GM12878 (cell line): ENCODE data around the gene FLRT1. TPM values are rescaled to one million over a fixed set of nuclear protein-coding genes. Genes with fewer than 3 reads are reported as not detected.

Experiments
- ATAC-seq: fragments of 200-7000 bp; cut with Tn5 transposase; 3 replicates; pipeline ENCODE4 v1.9.1; 2020; ENCODE audit warnings: mild to moderate bottlenecking, moderate library complexity
- BruUV-seq: library from RNA; stranded (reverse); fragments of 400-500 nt; replicated peaks from 2 replicates; lab custom pipeline; 2021; lab: Mats Ljungman, UMichigan
- CTCF ChIA-PET: fragments of 300-600 bp; sonication (Branson Sonifier 250); formaldehyde crosslinking; extraction: SDS; loops from one replicate; lab custom pipeline; 2021; ENCODE audit warnings: inconsistent platforms; lab: Yijun Ruan, JAX
- POLR2A ChIA-PET: fragments of 350-600 bp; formaldehyde crosslinking; extraction: SDS; loops from one replicate; lab custom pipeline; 2021; ENCODE audit warnings: inconsistent platforms; lab: Charles Lee
- RAD21 ChIA-PET: fragments of 300-600 bp; sonication (Branson Sonifier 250); formaldehyde crosslinking; loops from one replicate; lab custom pipeline; 2023; ENCODE audit warnings: antibody characterized with exemption; ENCODE audit not compliant: unreplicated experiment; lab: Charles Lee
- SMC1A ChIA-PET: fragments of 300-600 bp; sonication (Branson Sonifier 250); formaldehyde crosslinking; loops from one replicate; lab custom pipeline; 2023; ENCODE audit not compliant: unreplicated experiment, uncharacterized antibody; lab: Charles Lee
- DNase-seq: peaks from one replicate; pipeline ENCODE4 v3.0.0-alpha.2; 2011; ENCODE audit warnings: low read depth, low spot score
- FAIRE-seq: peaks from 3 replicates; lab custom pipeline; 2011; peaks lifted over from hg19 to GRCh38; lab: Jason Lieb, UNC
- H2AFZ ChIP-seq: 2 replicates; pipeline ENCODE4 v1.6.0; 2011; ENCODE audit warnings: low read depth, low read length, control low read depth; ENCODE audit not compliant: control insufficient read depth
- H3K27ac ChIP-seq: 2 replicates; pipeline ENCODE4 v1.5.1; 2011; ENCODE audit warnings: control low read depth; ENCODE audit not compliant: control insufficient read depth, insufficient read depth
- H3K27me3 ChIP-seq, 2 experiments: replicated peaks in 1 of 2; 2 replicates each; pipeline versions ENCODE4 v1.6.0 to v1.6.1; 2011; ENCODE audit warnings: low read length in 1 of 2; ENCODE audit not compliant: control insufficient read depth in 2 of 2, insufficient read depth in 2 of 2
- H3K36me3 ChIP-seq, 2 experiments: 2 replicates each; pipeline ENCODE4 v1.5.1; 2011; ENCODE audit warnings: low read length in 1 of 2; ENCODE audit not compliant: control insufficient read depth in 2 of 2, insufficient read depth in 2 of 2
- H3K4me1 ChIP-seq: 2 replicates; pipeline ENCODE4 v1.6.1; 2011; ENCODE audit warnings: mild to moderate bottlenecking, low read length, moderate library complexity, mixed read lengths; ENCODE audit not compliant: control insufficient read depth, insufficient read depth
- H3K4me2 ChIP-seq: 2 replicates; pipeline ENCODE4 v1.6.0; 2011; ENCODE audit warnings: control low read depth; ENCODE audit not compliant: control insufficient read depth, insufficient read depth
- H3K4me3 ChIP-seq: fragments of 200-600 bp; sonication (generic); 2 replicates; pipeline ENCODE4 v1.5.1; 2016
- H3K79me2 ChIP-seq: 2 replicates; pipeline ENCODE4 v1.6.0; 2011; ENCODE audit warnings: low read length; ENCODE audit not compliant: control insufficient read depth, insufficient read depth
- H3K9ac ChIP-seq: 2 replicates; pipeline ENCODE4 v1.8.0; 2011; ENCODE audit warnings: low read length, control low read depth, mixed read lengths; ENCODE audit not compliant: control insufficient read depth, insufficient read depth
- H3K9me3 ChIP-seq: replicated peaks from 3 replicates; pipeline ENCODE4 v1.5.1; 2011; ENCODE audit warnings: mild to moderate bottlenecking, low read length; ENCODE audit not compliant: control insufficient read depth, insufficient read depth
- H4K20me1 ChIP-seq: 2 replicates; pipeline ENCODE4 v1.6.0; 2011; ENCODE audit not compliant: control insufficient read depth, insufficient read depth
- BRCA1 ChIP-seq: IDR thresholded peaks from 2 replicates; pipeline ENCODE4 v1.6.1; 2011; ENCODE audit warnings: low read depth, low read length, improper control_type of control experiment
- CBX3 ChIP-seq: fragments of 200-600 bp; sonication (generic); IDR thresholded peaks from 2 replicates; pipeline ENCODE4 v1.6.1; 2016; ENCODE audit warnings: low read depth, borderline replicate concordance
- ETV6 ChIP-seq, 2 experiments: fragments of 450-650 bp in 1 of 2; IDR thresholded peaks in 1 of 2; conservative IDR thresholded peaks in 1 of 2; 2 replicates each; pipeline ENCODE4 v1.6.1; 2014; ENCODE audit warnings: antibody characterized with exemption in 1 of 2, borderline replicate concordance in 1 of 2, low read depth in 1 of 2, mild to moderate bottlenecking in 1 of 2, moderate library complexity in 1 of 2
- GATAD2B ChIP-seq: fragments of 450-650 bp; conservative IDR thresholded peaks from 2 replicates; pipeline ENCODE4 v1.6.1; 2017; ENCODE audit warnings: low read depth, mild to moderate bottlenecking, moderate library complexity
- HDAC6 ChIP-seq: fragments of 200-600 bp; sonication (generic); IDR thresholded peaks from one replicate; pipeline ENCODE4 v1.8.0; 2017; ENCODE audit warnings: antibody characterized with exemption; ENCODE audit not compliant: unreplicated experiment
- KLF5 ChIP-seq: fragments of 450-650 bp; IDR thresholded peaks from 2 replicates; pipeline ENCODE4 v1.6.1; 2014; ENCODE audit warnings: mild to moderate bottlenecking; ENCODE audit not compliant: partially characterized antibody
- MXI1 ChIP-seq: fragments of 150-350 bp; IDR thresholded peaks from 2 replicates; pipeline ENCODE4 v1.6.1; 2011; ENCODE audit warnings: low read depth, mild to moderate bottlenecking, inconsistent platforms, low read length, improper control_type of control experiment
- NFXL1 ChIP-seq: fragments of 450-650 bp; IDR thresholded peaks from 2 replicates; pipeline ENCODE4 v1.6.1; 2017; ENCODE audit warnings: antibody characterized with exemption, mild to moderate bottlenecking, borderline replicate concordance
- USF2 ChIP-seq: IDR thresholded peaks from 2 replicates; pipeline ENCODE4 v1.6.1; 2011; ENCODE audit warnings: low read depth, low read length, improper control_type of control experiment, borderline replicate concordance
- YY1 ChIP-seq: IDR thresholded peaks from 2 replicates; pipeline ENCODE4 v1.6.1; 2011; ENCODE audit warnings: low read depth, mild to moderate bottlenecking, low read length
- ZBTB11 ChIP-seq: fragments of 450-650 bp; formaldehyde crosslinking; IDR thresholded peaks from 2 replicates; pipeline ENCODE4 v1.5.0; 2022; ENCODE audit warnings: mild to moderate bottlenecking, missing genetic modification characterization
- ZNF622 ChIP-seq: fragments of 450-650 bp; IDR thresholded peaks from 2 replicates; pipeline ENCODE4 v1.6.1; 2017; ENCODE audit warnings: mild to moderate bottlenecking, inconsistent platforms
- ZZZ3 ChIP-seq: IDR thresholded peaks from 2 replicates; pipeline ENCODE4 v1.6.1; 2011; ENCODE audit warnings: low read depth; ENCODE audit not compliant: control insufficient read depth, insufficient read length
- WGBS: methylation state at CpG from one replicate; pipeline ENCODE4 v1.1.6; 2016; ENCODE audit warnings: low lambda C conversion rate; ENCODE audit not compliant: insufficient replicate concordance, insufficient coverage; ENCODE audit errors: missing lambda C conversion rate; 5-methylcytosine and 5-hydroxymethylcytosine counted together
- in situ Hi-C: fragments of 300-500 bp; cut with MboI; formaldehyde crosslinking; loops from 9 replicates; pipeline ENCODE4 v1.14.3; 2018; ENCODE audit warnings: mixed read lengths
- intact Hi-C: fragments of 100-400 bp; cut with micrococcal nuclease; formaldehyde crosslinking; loops from one replicate; pipeline ENCODE4 v1.14.2; 2022; ENCODE audit not compliant: unreplicated experiment
- polyA plus RNA-seq, 11 experiments: library from polyadenylated mRNA; depleted of rRNA in 4 of 11; unstranded in 6 of 11; stranded (reverse) in 5 of 11; fragments of >200 nt; fragmentation: Nextera tagmentation in 4 of 11; fragmentation: Illumina TruSeq in 1 of 11; extraction: Ambion mirVana in 4 of 11; extraction: Trizol in 1 of 11; gene quantifications; 1 replicate in 1 of 11; 2 replicates in 10 of 11; pipeline versions ENCODE4 v1.2.1 to v1.2.3, GENCODE V29; 2011 to 2016; ENCODE audit warnings: inconsistent platforms in 2 of 11, missing spikeins in 2 of 11, low read depth in 1 of 11
- total RNA-seq, 4 experiments: library from RNA; depleted of rRNA in 3 of 4; stranded (reverse); fragments of >200 nt in 3 of 4; fragmentation: Illumina TruSeq in 1 of 4; extraction: Trizol in 1 of 4; gene quantifications; 2 replicates each; pipeline versions ENCODE4 v1.2.1 to v1.2.3, GENCODE V29; 2013 to 2021

FLRT1 gene
- total and polyA plus RNA-seq, 10 of the 15 experiments (the other 5 are each of a cell fraction or from before 2014, with no cell fraction given) = 0.10 to 0.12 TPM; not detected in 8

- TF ChIP-seq ZBTB11 (CRISPR knock-in tag) = no peak
- TF ChIP-seq YY1 = no peak
- no peak for TF ChIP-seq MXI1
- TF ChIP-seq ZZZ3 = no peak
- TF ChIP-seq KLF5 = no peak
Observed at GRCh38 chr11:64008283-64008913, 27.3 kb upstream of the FLRT1 start (continued).

- ChIA-PET RAD21 (no interaction called here), CTCF (no interaction called here), SMC1A (no interaction called here), POLR2A (no interaction called here)
- DNase-seq (no peak), FAIRE-seq (no peak), ATAC-seq (no peak)
- H4K20me1 ChIP-seq = no peaks in the 10 kb centered on the region
- no peaks in the 10 kb centered on the region for H3K4me1 ChIP-seq
- no peak overlapping the region for H3K4me2 ChIP-seq
- no TSS peak for BruUV-seq
- peaks cover 3% of the 10 kb centered on the region; the same call in 2 of the 3 replicates for H3K9me3 ChIP-seq
- H3K9ac ChIP-seq = no peak overlapping the region
- no peaks in the 10 kb centered on the region for H3K36me3 ChIP-seq
- H3K79me2 ChIP-seq = no peaks in the 10 kb centered on the region
- no peak overlapping the region for H3K4me3 ChIP-seq
- in situ Hi-C loops = no loop called here
- intact Hi-C loops = no loop called here
- H2AFZ ChIP-seq = no peak overlapping the region
- 68% methylated on average over 18 of the region's 18 CpGs for WGBS
- H3K27ac ChIP-seq = no peak overlapping the region
- no peaks in the 10 kb centered on the region; a peak in 3 of 4 replicates for H3K27me3 ChIP-seq
- TF ChIP-seq ZNF622 = no peak
- no peak for TF ChIP-seq ETV6 (conservative IDR thresholded peaks at IDR 0.05 in 1 of 2, IDR thresholded peaks at IDR 0.05 in 1 of 2; ENCODE audit: borderline replicate concordance in 1 of 2, low read depth in 1 of 2)
- no peak for TF ChIP-seq YY1
- TF ChIP-seq USF2 = no peak
- no peak for TF ChIP-seq BRCA1
- TF ChIP-seq HDAC6 = no peak
- TF ChIP-seq GATAD2B = no peak
- no peak for TF ChIP-seq CBX3
- no peak for TF ChIP-seq NFXL1
Observed at GRCh38 chr11:64008914-64009633, 26.7 kb upstream of the FLRT1 start.
